Measurements from ENCODE around the gene ANKRD42. TPM values are rescaled to one million over a fixed set of nuclear protein-coding genes. Genes with fewer than 3 reads are reported as not detected.

The ANKRD42 gene
- total RNA-seq, 1 donor from 2014 or later: 10.4 TPM

DNA sequence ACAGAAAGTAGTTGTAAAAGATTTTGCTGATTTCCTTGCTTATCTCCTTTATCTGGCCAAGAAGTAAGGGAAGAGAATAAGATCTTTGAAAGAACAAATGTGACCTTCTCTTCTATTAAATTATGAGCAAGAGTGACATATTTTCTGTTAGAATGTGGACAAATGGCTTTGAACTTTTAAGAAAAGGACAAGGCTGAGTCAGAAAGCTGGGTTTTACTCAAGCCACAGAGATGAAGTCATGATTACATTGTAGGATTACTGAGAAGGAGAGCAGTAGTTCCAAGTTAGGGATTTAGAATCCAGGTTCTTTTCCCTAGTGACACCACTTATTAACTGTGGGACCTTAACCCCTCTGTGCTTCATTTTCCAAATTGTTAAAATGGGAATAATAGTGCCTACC, 79.1 kb downstream of the ANKRD42 start:
- Mint-ChIP-seq H3K36me3 (ENCODE audit: low read depth) (peaks cover 43% of the 10 kb centered on the region), H3K9me3 (ENCODE audit: low read depth) (peaks cover 5% of the 10 kb centered on the region), H3K4me1 (ENCODE audit: low read depth) (peaks cover 7% of the 10 kb centered on the region), H3K27ac (ENCODE audit: unreplicated experiment) (peak overlapping the region; percentile 63), H3K4me3 (ENCODE audit: unreplicated experiment) (no peak overlapping the region), H3K27me3 (ENCODE audit: low read depth) (no peaks in the 10 kb centered on the region)
- DNase-seq (ENCODE audit: low spot score): no peak
- TF ChIP-seq, protein P1, sequence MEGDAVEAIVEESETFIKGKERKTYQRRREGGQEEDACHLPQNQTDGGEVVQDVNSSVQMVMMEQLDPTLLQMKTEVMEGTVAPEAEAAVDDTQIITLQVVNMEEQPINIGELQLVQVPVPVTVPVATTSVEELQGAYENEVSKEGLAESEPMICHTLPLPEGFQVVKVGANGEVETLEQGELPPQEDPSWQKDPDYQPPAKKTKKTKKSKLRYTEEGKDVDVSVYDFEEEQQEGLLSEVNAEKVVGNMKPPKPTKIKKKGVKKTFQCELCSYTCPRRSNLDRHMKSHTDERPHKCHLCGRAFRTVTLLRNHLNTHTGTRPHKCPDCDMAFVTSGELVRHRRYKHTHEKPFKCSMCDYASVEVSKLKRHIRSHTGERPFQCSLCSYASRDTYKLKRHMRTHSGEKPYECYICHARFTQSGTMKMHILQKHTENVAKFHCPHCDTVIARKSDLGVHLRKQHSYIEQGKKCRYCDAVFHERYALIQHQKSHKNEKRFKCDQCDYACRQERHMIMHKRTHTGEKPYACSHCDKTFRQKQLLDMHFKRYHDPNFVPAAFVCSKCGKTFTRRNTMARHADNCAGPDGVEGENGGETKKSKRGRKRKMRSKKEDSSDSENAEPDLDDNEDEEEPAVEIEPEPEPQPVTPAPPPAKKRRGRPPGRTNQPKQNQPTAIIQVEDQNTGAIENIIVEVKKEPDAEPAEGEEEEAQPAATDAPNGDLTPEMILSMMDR (IDR thresholded peaks at IDR 0.05): no peak

DNA sequence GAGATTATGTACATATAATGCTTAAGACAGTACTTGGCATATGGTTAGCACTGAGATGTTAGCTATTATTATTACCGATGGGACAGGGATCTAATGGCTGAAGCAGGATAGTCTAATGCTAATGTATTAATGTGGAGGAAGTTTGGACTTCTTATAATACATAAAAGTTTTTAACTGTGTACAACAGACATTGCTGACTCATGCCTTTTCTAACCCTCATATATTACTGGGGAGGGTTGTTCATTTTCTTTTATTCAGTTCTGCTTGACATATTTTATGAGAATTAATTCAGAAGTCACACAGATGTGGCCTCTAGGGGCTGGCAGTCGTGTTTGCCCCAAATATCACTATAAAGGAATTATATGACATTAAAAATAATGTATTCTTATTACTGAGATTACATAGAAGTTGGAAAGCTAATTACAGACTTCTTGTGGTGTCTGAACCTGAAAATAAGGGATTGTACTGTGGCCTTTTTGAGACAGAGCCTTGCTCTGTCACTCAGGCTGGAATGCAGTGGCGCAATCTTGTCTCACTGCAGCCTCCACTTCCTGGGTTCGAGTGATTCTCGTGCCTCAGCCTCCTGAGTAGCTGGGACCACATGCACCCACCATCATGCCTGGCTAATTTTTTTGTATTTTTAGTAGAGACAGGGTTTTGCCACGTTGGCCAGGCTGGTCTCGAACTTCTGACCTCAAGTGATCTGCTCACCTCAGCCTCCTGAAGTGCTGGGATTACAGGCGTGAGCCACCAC, 82.6 kb downstream of the ANKRD42 start:
- peaks cover 25% of the 10 kb centered on the region for H3K36me3 Mint-ChIP-seq (ENCODE audit: low read depth)

DNA sequence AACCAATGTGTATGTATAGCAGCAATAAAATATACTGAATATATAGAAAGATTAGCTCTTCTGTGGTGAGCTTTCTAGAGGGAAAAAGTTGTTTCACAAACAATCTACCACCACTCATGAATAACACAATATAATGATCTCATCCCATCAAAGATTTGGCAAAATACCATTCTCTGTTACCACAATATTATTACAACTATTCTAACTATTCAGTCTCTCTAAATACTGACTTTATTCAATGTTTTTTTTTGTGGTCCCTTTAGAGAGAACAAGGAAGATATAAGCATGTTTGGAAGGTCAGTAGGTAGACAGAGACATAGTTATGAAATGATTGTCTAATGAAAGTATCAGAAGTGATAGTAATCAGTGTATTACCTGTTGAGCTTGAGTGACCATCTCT, 84.8 kb downstream of the ANKRD42 start:
- Mint-ChIP-seq H3K36me3 (ENCODE audit: low read depth) (peaks cover 10% of the 10 kb centered on the region), H3K4me1 (ENCODE audit: low read depth) (peaks cover 28% of the 10 kb centered on the region), H3K4me3 (ENCODE audit: unreplicated experiment) (no peak overlapping the region), H3K27me3 (ENCODE audit: low read depth) (no peaks in the 10 kb centered on the region), H3K9me3 (ENCODE audit: low read depth) (no peaks in the 10 kb centered on the region), H3K27ac (ENCODE audit: unreplicated experiment) (peak overlapping the region; percentile 4)
- DNase-seq (ENCODE audit: low spot score): no peak
- TF ChIP-seq, protein P1 (IDR thresholded peaks at IDR 0.05): no peak

More for the DNA sequence above, 82.6 kb downstream of the ANKRD42 start:
- H3K27ac Mint-ChIP-seq (ENCODE audit: unreplicated experiment): no peak overlapping the region
- H3K9me3 Mint-ChIP-seq (ENCODE audit: low read depth): peaks cover 5% of the 10 kb centered on the region
- peaks cover 21% of the 10 kb centered on the region for H3K4me1 Mint-ChIP-seq (ENCODE audit: low read depth)
- H3K4me3 Mint-ChIP-seq (ENCODE audit: unreplicated experiment): no peak overlapping the region
- no peak for DNase-seq (ENCODE audit: low spot score)
- TF ChIP-seq, protein P1 (IDR thresholded peaks at IDR 0.05): no peak
- no peaks in the 10 kb centered on the region for H3K27me3 Mint-ChIP-seq (ENCODE audit: low read depth)

DNA sequence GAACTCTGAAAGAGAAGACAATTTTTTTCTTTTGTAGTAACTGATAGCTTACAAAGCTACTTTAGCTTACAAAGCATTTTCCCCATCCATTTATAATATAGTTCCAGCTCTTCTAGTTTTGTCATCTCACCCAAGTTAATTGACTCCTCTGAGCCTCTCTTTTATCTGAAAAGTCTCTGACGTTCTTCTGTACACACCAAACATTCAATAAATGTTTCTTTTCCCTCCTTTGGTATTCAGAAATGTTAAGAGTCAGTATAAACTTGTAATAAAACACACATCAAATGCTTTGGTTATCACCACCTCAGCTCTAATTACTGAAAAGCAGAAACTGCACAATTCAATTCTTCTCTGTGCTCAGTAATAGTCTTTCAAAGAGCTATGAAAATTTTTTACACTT, 86.7 kb downstream of the ANKRD42 start:
- Mint-ChIP-seq H3K27ac (ENCODE audit: unreplicated experiment) (peak overlapping the region; percentile 22), H3K4me1 (ENCODE audit: low read depth) (peaks cover 44% of the 10 kb centered on the region), H3K36me3 (ENCODE audit: low read depth) (peaks cover 10% of the 10 kb centered on the region), H3K9me3 (ENCODE audit: low read depth) (no peaks in the 10 kb centered on the region), H3K4me3 (ENCODE audit: unreplicated experiment) (no peak overlapping the region), H3K27me3 (ENCODE audit: low read depth) (no peaks in the 10 kb centered on the region)
- DNase-seq (ENCODE audit: low spot score): no peak
- TF ChIP-seq, protein P1 (IDR thresholded peaks at IDR 0.05): no peak

DNA sequence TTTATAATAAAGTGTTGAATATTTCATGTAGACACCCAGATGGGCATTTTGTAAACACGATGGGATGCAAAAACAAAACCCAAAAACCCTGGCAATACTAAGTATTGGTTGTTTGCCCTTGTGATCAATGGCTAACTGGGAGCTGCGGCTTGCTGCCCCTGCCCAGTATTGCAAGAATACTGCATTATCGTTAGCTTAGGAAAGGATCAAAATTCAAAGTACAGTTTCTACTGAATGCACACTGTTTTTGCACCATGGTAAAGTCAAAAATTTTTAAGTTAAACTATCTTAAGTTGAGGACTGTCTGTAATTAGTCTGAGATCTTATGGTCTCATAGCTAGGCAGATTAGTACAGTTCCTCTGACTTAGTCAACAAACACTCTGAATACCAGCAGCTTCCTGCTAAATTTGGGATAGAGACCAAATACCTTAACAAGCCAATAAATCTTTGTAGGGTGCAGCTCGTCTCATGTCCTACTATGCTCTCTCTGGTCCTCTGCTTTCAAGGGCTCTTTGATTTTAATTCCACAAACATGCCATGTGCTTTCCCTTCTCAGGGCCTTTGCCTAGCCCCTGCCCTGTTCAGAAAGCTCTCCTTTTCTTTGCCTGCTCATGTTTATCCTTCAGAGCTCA, 88.7 kb downstream of the ANKRD42 start:
- no peak for DNase-seq (ENCODE audit: low spot score)
- Mint-ChIP-seq H3K27ac (ENCODE audit: unreplicated experiment) (peak overlapping the region; percentile 71), H3K27me3 (ENCODE audit: low read depth) (no peaks in the 10 kb centered on the region), H3K36me3 (ENCODE audit: low read depth) (peaks cover 7% of the 10 kb centered on the region), H3K4me1 (ENCODE audit: low read depth) (peaks cover 49% of the 10 kb centered on the region), H3K9me3 (ENCODE audit: low read depth) (no peaks in the 10 kb centered on the region), H3K4me3 (ENCODE audit: unreplicated experiment) (no peak overlapping the region)
- TF ChIP-seq, protein P1 (IDR thresholded peaks at IDR 0.05): no peak

Measured in chondrocyte (in vitro differentiated cells).